Neural cell (in vitro differentiated cells): ENCODE results near the gene ATAD2B. TPM values are rescaled to one million over a fixed set of nuclear protein-coding genes. Genes with fewer than 3 reads are reported as not detected.

ENCODE experiments used
- H2AFZ ChIP-seq: fragments of 200-600, 300-800 bp; sonication (generic), shearing (Covaris generic); 2 replicates; pipeline ENCODE4 v1.6.0; 2014; ENCODE audit warnings: low read depth, mild to moderate bottlenecking, antibody characterized with exemption, low read length, moderate library complexity
- H3F3A ChIP-seq: fragments of 200-600 bp; shearing (Covaris generic); 2 replicates; pipeline ENCODE4 v1.6.1; 2016; ENCODE audit warnings: mild to moderate bottlenecking, moderate library complexity, mixed read lengths, antibody characterized with exemption, low read length; ENCODE audit not compliant: insufficient read depth, poor library complexity, severe bottlenecking
- H3K27ac ChIP-seq: fragments of 200-600, 300-800 bp; sonication (generic), shearing (Covaris generic); 2 replicates; pipeline ENCODE4 v1.5.1; 2014; ENCODE audit warnings: mild to moderate bottlenecking, low read length, moderate library complexity
- H3K27me3 ChIP-seq: fragments of 300-800, 200-600 bp; sonication (generic), shearing (Covaris generic); 2 replicates; pipeline ENCODE4 v1.6.0; 2014; ENCODE audit warnings: mild to moderate bottlenecking, low read depth, low read length, moderate library complexity; ENCODE audit not compliant: insufficient read depth
- H3K36me3 ChIP-seq: fragments of 300-800, 200-600 bp; sonication (generic), shearing (Covaris generic); 2 replicates; pipeline ENCODE4 v1.5.1; 2014; ENCODE audit warnings: mild to moderate bottlenecking, antibody characterized with exemption, low read length, moderate library complexity; ENCODE audit not compliant: insufficient read depth
- H3K4me2 ChIP-seq: fragments of 300-800, 200-600 bp; sonication (generic), shearing (Covaris generic); 2 replicates; pipeline ENCODE4 v1.6.0; 2014; ENCODE audit warnings: mild to moderate bottlenecking, low read length
- H3K4me3 ChIP-seq: fragments of 300-800, 200-600 bp; sonication (generic), shearing (Covaris generic); 2 replicates; pipeline ENCODE4 v1.5.1; 2014; ENCODE audit warnings: mild to moderate bottlenecking, low read length, moderate library complexity
- H3K79me2 ChIP-seq: fragments of 200-600 bp; shearing (Covaris generic); replicated peaks from 2 replicates; pipeline ENCODE4 v1.6.0; 2014; ENCODE audit warnings: mild to moderate bottlenecking, low read length, moderate library complexity; ENCODE audit not compliant: insufficient read depth
- H3K9ac ChIP-seq: fragments of 300-800, 200-600 bp; sonication (generic), shearing (Covaris generic); 2 replicates; pipeline ENCODE4 v1.6.1; 2016; ENCODE audit warnings: mild to moderate bottlenecking, low read length, mixed read lengths
- H3K9me2 ChIP-seq: fragments of 200-600 bp; shearing (Covaris generic); 2 replicates; pipeline ENCODE4 v1.6.1; 2016; ENCODE audit warnings: mild to moderate bottlenecking, low read length, mixed read lengths; ENCODE audit not compliant: insufficient read depth
- H3K9me3 ChIP-seq: fragments of 200-600, 300-800 bp; sonication (generic), shearing (Covaris generic); 2 replicates; pipeline ENCODE4 v1.6.1; 2016; ENCODE audit warnings: mild to moderate bottlenecking, mixed run types, low read length, moderate library complexity, mixed read lengths
- H4K20me1 ChIP-seq: fragments of 200-600 bp; shearing (Covaris generic); 2 replicates; pipeline ENCODE4 v1.6.1; 2016; ENCODE audit warnings: mild to moderate bottlenecking, mixed run types; ENCODE audit not compliant: insufficient read depth
- CTCF ChIP-seq: fragments of 450-650 bp; IDR thresholded peaks from 2 replicates; pipeline ENCODE4 v1.5.1; 2014; ENCODE audit warnings: antibody characterized with exemption, mild to moderate bottlenecking, moderate library complexity; ENCODE audit not compliant: poor library complexity, severe bottlenecking
- EP300 ChIP-seq: fragments of 450-650 bp; conservative IDR thresholded peaks from 2 replicates; pipeline ENCODE4 v1.6.1; 2014; ENCODE audit warnings: antibody characterized with exemption, mild to moderate bottlenecking, moderate library complexity; ENCODE audit not compliant: poor library complexity, severe bottlenecking
- EZH2 ChIP-seq: fragments of 200-600, 300-800 bp; shearing (Covaris generic), sonication (generic); IDR thresholded peaks from 2 replicates; pipeline ENCODE4 v1.6.1; 2014; ENCODE audit warnings: antibody characterized with exemption, low read length, borderline replicate concordance, mild to moderate bottlenecking; ENCODE audit not compliant: insufficient read depth, poor library complexity, severe bottlenecking
- MXI1 ChIP-seq: fragments of 450-650 bp; conservative IDR thresholded peaks from 2 replicates; pipeline ENCODE4 v1.6.1; 2014; ENCODE audit warnings: antibody characterized with exemption, mild to moderate bottlenecking; ENCODE audit not compliant: poor library complexity, severe bottlenecking
- POLR2AphosphoS5 ChIP-seq: IDR thresholded peaks from 2 replicates; pipeline ENCODE4 v1.6.1; 2012
- RAD21 ChIP-seq: fragments of 450-650 bp; conservative IDR thresholded peaks from 2 replicates; pipeline ENCODE4 v1.6.1; 2014; ENCODE audit warnings: antibody characterized with exemption, mild to moderate bottlenecking, moderate library complexity
- REST ChIP-seq: IDR thresholded peaks from 2 replicates; pipeline ENCODE4 v1.6.1; 2012; ENCODE audit warnings: borderline replicate concordance
- SMC3 ChIP-seq: fragments of 450-650 bp; conservative IDR thresholded peaks from 2 replicates; pipeline ENCODE4 v1.6.1; 2014; ENCODE audit warnings: antibody characterized with exemption, mild to moderate bottlenecking, moderate library complexity; ENCODE audit not compliant: poor library complexity
- TAF1 ChIP-seq: IDR thresholded peaks from 2 replicates; pipeline ENCODE4 v1.6.1; 2012; ENCODE audit warnings: low read depth
- polyA plus RNA-seq: library from polyadenylated mRNA; depleted of rRNA; stranded (reverse); fragments of >200 nt; gene quantifications from 2 replicates; pipeline ENCODE4 v1.2.3, GENCODE V29; 2014

The ATAD2B gene
- polyA plus RNA-seq, 1 donor from 2014 or later: 37.6 TPM

GRCh38 chr2:23838581-23838980 lies 88.3 kb downstream of the ATAD2B start:
- no peak for TF ChIP-seq MXI1
- no peak for TF ChIP-seq TAF1
- TF ChIP-seq CTCF: no peak
- TF ChIP-seq POLR2AphosphoS5: no peak
- no peak for TF ChIP-seq EZH2
- no peak for TF ChIP-seq RAD21
- no peak for TF ChIP-seq SMC3
- TF ChIP-seq REST: no peak
- no peak for TF ChIP-seq EP300
- no peak overlapping the region for H3K9ac ChIP-seq
- H3K36me3 ChIP-seq: peaks cover 4% of the 10 kb centered on the region
- no peaks in the 10 kb centered on the region for H3K9me2 ChIP-seq
- H3K4me3 ChIP-seq: no peak overlapping the region
- H3K9me3 ChIP-seq: peaks cover 3% of the 10 kb centered on the region
- no peak overlapping the region for H3K27ac ChIP-seq
- no peaks in the 10 kb centered on the region for H3K27me3 ChIP-seq
- no peaks in the 10 kb centered on the region for H3F3A ChIP-seq
- no peak overlapping the region for H3K4me2 ChIP-seq
- no peak overlapping the region for H2AFZ ChIP-seq
- no peaks in the 10 kb centered on the region for H4K20me1 ChIP-seq
- H3K79me2 ChIP-seq: no peaks in the 10 kb centered on the region

GRCh38 chr2:23837871-23838270 lies 89.1 kb downstream of the ATAD2B start:
- TF ChIP-seq SMC3: no peak
- no peak for TF ChIP-seq MXI1
- TF ChIP-seq POLR2AphosphoS5: no peak
- no peak for TF ChIP-seq TAF1
- no peak for TF ChIP-seq REST
- Histone ChIP-seq H3K27ac (no peak overlapping the region), H3F3A (no peaks in the 10 kb centered on the region), H3K36me3 (peaks cover 4% of the 10 kb centered on the region), H3K27me3 (no peaks in the 10 kb centered on the region), H3K79me2 (no peaks in the 10 kb centered on the region), H4K20me1 (no peaks in the 10 kb centered on the region), H3K4me2 (no peak overlapping the region), H3K4me3 (no peak overlapping the region), H3K9ac (no peak overlapping the region), H3K9me2 (no peaks in the 10 kb centered on the region), H2AFZ (no peak overlapping the region), H3K9me3 (peaks cover 3% of the 10 kb centered on the region)
